ENCODE results near the gene DLG2.
"Not testable (repeated sequence)": the region's sequence is repeated elsewhere in the genome, so short reads cannot be mapped to it uniquely, and the experiment has no call there.

Gene DLG2

GRCh38 chr11:83746921-83747585 lies 1880.1 kb downstream of the DLG2 start:
- no peak for TF ChIP-seq CTCF (IDR thresholded peaks at IDR 0.05; ENCODE audit: borderline replicate concordance, control extremely low read depth, extremely low read depth, insufficient read depth, missing control alignments)

GRCh38 chr11:83744620-83745192 lies 1882.4 kb downstream of the DLG2 start:
- in situ Hi-C loops (cut with MboI; ENCODE audit: low sequenced_read_pairs, unreplicated experiment) = no loop called here
- DNase-seq (ENCODE audit: low spot score) = no peak
- no peak for TF ChIP-seq CTCF (IDR thresholded peaks at IDR 0.05; ENCODE audit: borderline replicate concordance, control extremely low read depth, extremely low read depth, insufficient read depth, missing control alignments)

More at GRCh38 chr11:83746921-83747585, 1880.1 kb downstream of the DLG2 start:
- in situ Hi-C loops (cut with MboI; ENCODE audit: low sequenced_read_pairs, unreplicated experiment) = no loop called here
- no peak for DNase-seq (ENCODE audit: low spot score)

- no peak for TF ChIP-seq CTCF (IDR thresholded peaks at IDR 0.05; ENCODE audit: borderline replicate concordance, control extremely low read depth, extremely low read depth, insufficient read depth, missing control alignments)
- DNase-seq (ENCODE audit: low spot score) = no peak
- in situ Hi-C loops (cut with MboI; ENCODE audit: low sequenced_read_pairs, unreplicated experiment) = no loop called here
These were observed 1890.5 kb downstream of the DLG2 start for GRCh38 chr11:83736684-83737083.

- no peak for DNase-seq (ENCODE audit: low spot score)
- in situ Hi-C loops (cut with MboI; ENCODE audit: low sequenced_read_pairs, unreplicated experiment) = no loop called here
- no peak for TF ChIP-seq CTCF (IDR thresholded peaks at IDR 0.05; ENCODE audit: borderline replicate concordance, control extremely low read depth, extremely low read depth, insufficient read depth, missing control alignments)
These were observed 1893.0 kb downstream of the DLG2 start for GRCh38 chr11:83734120-83734519.

- DNase-seq (ENCODE audit: low spot score); in situ Hi-C loops (cut with MboI; ENCODE audit: low sequenced_read_pairs, unreplicated experiment): not testable (repeated sequence)
These were observed 1895.9 kb downstream of the DLG2 start for GRCh38 chr11:83731288-83731687.

- in situ Hi-C loops (cut with MboI; ENCODE audit: low sequenced_read_pairs, unreplicated experiment) = no loop called here
- DNase-seq (ENCODE audit: low spot score) = no peak
- no peak for TF ChIP-seq CTCF (IDR thresholded peaks at IDR 0.05; ENCODE audit: borderline replicate concordance, control extremely low read depth, extremely low read depth, insufficient read depth, missing control alignments)
These were observed 1898.9 kb downstream of the DLG2 start for GRCh38 chr11:83728281-83728680.

- DNase-seq (ENCODE audit: low spot score) = no peak
- TF ChIP-seq CTCF (IDR thresholded peaks at IDR 0.05; ENCODE audit: borderline replicate concordance, control extremely low read depth, extremely low read depth, insufficient read depth, missing control alignments) = no peak
- in situ Hi-C loops (cut with MboI; ENCODE audit: low sequenced_read_pairs, unreplicated experiment) = no loop called here
These were observed 1899.9 kb downstream of the DLG2 start for GRCh38 chr11:83727251-83727650.
